Liver (tissue), 9 donors: ENCODE data around the gene LAMB1. TPM values are rescaled to one million over a fixed set of nuclear protein-coding genes. Genes with fewer than 3 reads are reported as not detected.

Source experiments
- DNase-seq: peaks from one replicate; pipeline ENCODE4 v3.0.0-alpha.2; 2017; ENCODE audit warnings: low spot score
- H3K27ac ChIP-seq, 2 donors: one replicate each; pipeline ENCODE4 v1.7.0; 2013; ENCODE audit warnings: inconsistent platforms in 2 of 2, low read length in 2 of 2, control low read depth in 1 of 2, low read depth in 1 of 2, mild to moderate bottlenecking in 1 of 2
- H3K27me3 ChIP-seq, 4 donors: one replicate each; pipeline versions ENCODE4 v1.6.1 to v1.7.0; 2013; ENCODE audit warnings: low read length in 3 of 4, inconsistent platforms in 1 of 4, mild to moderate bottlenecking in 1 of 4, moderate library complexity in 1 of 4; ENCODE audit not compliant: control insufficient read depth in 4 of 4, insufficient read depth in 4 of 4
- H3K36me3 ChIP-seq, 4 donors: one replicate each; pipeline versions ENCODE4 v1.6.1 to v1.7.0; 2013; ENCODE audit warnings: low read length in 3 of 4, mild to moderate bottlenecking in 3 of 4, low read depth in 1 of 4, moderate library complexity in 1 of 4; ENCODE audit not compliant: control insufficient read depth in 4 of 4, insufficient read depth in 3 of 4
- H3K4me1 ChIP-seq, 4 donors: one replicate each; pipeline versions ENCODE4 v1.6.1 to v1.7.0; 2013; ENCODE audit warnings: low read length in 3 of 4, mild to moderate bottlenecking in 3 of 4, moderate library complexity in 1 of 4; ENCODE audit not compliant: control insufficient read depth in 4 of 4, insufficient read depth in 4 of 4
- H3K4me3 ChIP-seq, 3 donors: one replicate each; pipeline versions ENCODE4 v1.6.1 to v1.7.0; 2013; ENCODE audit warnings: low read length in 3 of 3, control low read depth in 1 of 3, low read depth in 1 of 3, mild to moderate bottlenecking in 1 of 3
- H3K9ac ChIP-seq, 2 donors: one replicate each; pipeline ENCODE4 v1.7.0; 2013; ENCODE audit warnings: low read length in 2 of 2, mild to moderate bottlenecking in 2 of 2, moderate library complexity in 2 of 2, control low read depth in 1 of 2, low read depth in 1 of 2
- H3K9me3 ChIP-seq, 4 donors: one replicate each; pipeline versions ENCODE4 v1.6.1 to v1.7.0; 2013; ENCODE audit warnings: low read length in 3 of 4; ENCODE audit not compliant: control insufficient read depth in 4 of 4
- FOXA1 ChIP-seq: IDR thresholded peaks from 2 replicates; pipeline ENCODE4 v1.6.1; 2016; ENCODE audit warnings: antibody characterized with exemption
- FOXA2 ChIP-seq: IDR thresholded peaks from 2 replicates; pipeline ENCODE4 v1.6.1; 2016; ENCODE audit warnings: antibody characterized with exemption
- GABPA ChIP-seq, 2 donors: IDR thresholded peaks in 1 of 2; conservative IDR thresholded peaks in 1 of 2; 2 replicates each; pipeline ENCODE4 v1.6.1; 2016; ENCODE audit warnings: antibody characterized with exemption in 2 of 2, mild to moderate bottlenecking in 1 of 2, moderate library complexity in 1 of 2
- HNF4A ChIP-seq, 2 donors: conservative IDR thresholded peaks; 2 replicates each; pipeline ENCODE4 v1.6.1; 2016; ENCODE audit warnings: antibody characterized with exemption in 2 of 2, mild to moderate bottlenecking in 2 of 2
- HNF4G ChIP-seq: IDR thresholded peaks from 2 replicates; pipeline ENCODE4 v1.6.1; 2016; ENCODE audit warnings: antibody characterized with exemption
- NR2F2 ChIP-seq: IDR thresholded peaks from 2 replicates; pipeline ENCODE4 v1.6.1; 2016; ENCODE audit warnings: antibody characterized with exemption
- RAD21 ChIP-seq, 2 donors: IDR thresholded peaks; 2 replicates each; pipeline ENCODE4 v1.6.1; 2016; ENCODE audit warnings: antibody characterized with exemption in 2 of 2, mild to moderate bottlenecking in 2 of 2
- RXRA ChIP-seq, 2 donors: IDR thresholded peaks; 2 replicates each; pipeline ENCODE4 v1.6.1; 2017 to 2018; ENCODE audit warnings: antibody characterized with exemption in 2 of 2, mild to moderate bottlenecking in 1 of 2
- SP1 ChIP-seq: IDR thresholded peaks from 2 replicates; pipeline ENCODE4 v1.6.1; 2018; ENCODE audit warnings: antibody characterized with exemption, mild to moderate bottlenecking
- TAF1 ChIP-seq: conservative IDR thresholded peaks from 2 replicates; pipeline ENCODE4 v1.6.1; 2016; ENCODE audit warnings: antibody characterized with exemption, mild to moderate bottlenecking
- YY1 ChIP-seq: IDR thresholded peaks from 2 replicates; pipeline ENCODE4 v1.6.1; 2016; ENCODE audit warnings: antibody characterized with exemption, mild to moderate bottlenecking
- WGBS: extraction: QIAGEN DNeasy Blood & Tissue Kit; methylation state at CpG from one replicate; pipeline ENCODE4 v1.1.7; 2013; 5-methylcytosine and 5-hydroxymethylcytosine counted together
- polyA plus RNA-seq, 2 donors: library from polyadenylated mRNA; stranded (reverse) in 1 of 2; unstranded in 1 of 2; fragments of 200-250 nt in 1 of 2; fragments of >200 nt in 1 of 2; fragmentation: Nextera tagmentation in 1 of 2; extraction: Ambion mirVana in 1 of 2; gene quantifications; one replicate each; pipeline versions ENCODE4 v1.2.1 to v1.2.3, GENCODE V29; 2013 to 2015
- total RNA-seq, 2 donors: library from RNA; depleted of rRNA; stranded (reverse); fragments of >200 nt; gene quantifications; one replicate each; pipeline ENCODE4 v1.2.3, GENCODE V29; 2014
- TF ChIP-seq, protein P1 (sequence below): fragments of 150-350 bp; IDR thresholded peaks from 2 replicates; pipeline ENCODE4 v1.5.1; 2017; ENCODE audit warnings: improper control_type of control experiment, low read depth, low read length; ENCODE audit not compliant: missing input control
- TF ChIP-seq, protein P2 (sequence below): IDR thresholded peaks from 2 replicates; pipeline ENCODE4 v1.6.1; 2016; ENCODE audit warnings: antibody characterized with exemption
- TF ChIP-seq, protein P3 (sequence below): IDR thresholded peaks from 2 replicates; pipeline ENCODE4 v1.6.1; 2016; ENCODE audit warnings: antibody characterized with exemption
- TF ChIP-seq, protein P4 (sequence below): IDR thresholded peaks from 2 replicates; pipeline ENCODE4 v1.6.1; 2016; ENCODE audit warnings: antibody characterized with exemption
- TF ChIP-seq, protein P5 (sequence below): IDR thresholded peaks from 2 replicates; pipeline ENCODE4 v1.6.1; 2016; ENCODE audit warnings: antibody characterized with exemption, mild to moderate bottlenecking
- donor health status: healthy.
- donor health status: healthy.
- donor health status: healthy.
- donor health status: healthy.
- donor health status: healthy.

The LAMB1 gene
- total and polyA plus RNA-seq, 4 donors = 12.6 to 63.1 (median 25.8) TPM

DNA sequence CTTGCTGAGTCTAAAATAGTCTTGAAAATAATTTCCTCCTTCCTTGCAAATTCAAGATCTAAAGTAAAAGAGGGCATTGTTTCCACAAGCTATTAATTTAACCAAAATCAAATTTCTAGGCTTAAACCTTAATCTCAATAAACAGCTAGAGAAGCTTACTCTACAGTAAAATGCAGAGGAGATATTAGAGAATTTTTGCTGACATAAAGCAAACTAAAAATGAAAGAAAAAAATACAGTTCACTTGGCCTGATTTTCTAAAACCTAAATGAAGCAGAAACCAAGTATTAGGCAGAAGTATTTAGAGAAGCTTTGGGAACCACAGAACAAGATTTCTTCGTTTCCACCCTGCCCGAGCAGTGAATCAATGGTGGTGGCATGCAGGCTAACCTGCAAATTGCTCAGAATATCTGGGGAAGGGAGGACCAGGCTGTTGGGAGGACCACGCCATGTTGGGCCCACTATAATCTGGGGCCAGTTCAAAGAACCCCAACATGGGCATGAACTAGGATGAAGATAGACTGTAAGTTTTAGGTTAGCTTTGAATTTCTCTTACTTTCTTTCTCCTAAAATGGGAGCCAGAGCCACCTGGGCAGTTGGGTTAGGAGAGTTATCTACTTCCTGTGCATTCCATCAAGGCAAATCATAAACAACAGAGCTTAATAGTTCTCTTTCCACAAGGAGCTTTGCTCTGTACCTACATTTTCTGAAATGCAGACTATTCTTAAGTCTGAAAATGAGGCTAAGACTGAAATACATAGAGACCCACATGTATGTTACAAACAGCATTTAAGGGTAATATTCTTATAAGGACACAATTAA, 4.1 kb downstream of the LAMB1 start:
- Histone ChIP-seq H3K9ac (no peak overlapping the region), H3K27me3 (peaks cover 0 to 2% (median 0%) of the 10 kb centered on the region in 4 donors), H3K27ac (no peak overlapping the region), H3K4me3 (no peak overlapping the region), H3K36me3 (no peaks in the 10 kb centered on the region), H3K9me3 (no peaks in the 10 kb centered on the region), H3K4me1 (peaks cover 3 to 26% (median 23%) of the 10 kb centered on the region in 4 donors)
- DNase-seq = no peak
- TF ChIP-seq GABPA (IDR thresholded peaks at IDR 0.05 in 1 of 2, conservative IDR thresholded peaks at IDR 0.05 in 1 of 2) (no peak), HNF4A (conservative IDR thresholded peaks at IDR 0.05) (no peak)
- WGBS = 87% methylated on average over 3 of the region's 3 CpGs

DNA sequence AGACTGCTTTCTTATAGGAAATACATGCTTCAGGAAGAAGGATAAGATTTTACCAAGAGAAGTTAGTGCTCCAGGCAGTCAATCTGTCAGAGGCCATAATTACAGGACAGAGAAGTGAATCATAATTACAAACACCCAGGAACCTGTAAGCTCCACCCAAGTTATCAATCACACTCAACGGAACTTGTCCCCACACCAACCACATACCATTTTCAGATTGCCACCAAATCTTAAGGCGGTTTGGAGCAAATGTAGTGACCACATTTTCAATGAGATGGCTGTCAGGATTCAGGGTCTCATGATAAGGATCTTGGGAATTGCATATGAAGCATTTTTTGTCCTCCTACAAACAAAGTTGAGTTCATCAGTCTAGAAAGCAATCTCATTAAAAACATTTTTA, 4.8 kb downstream of the LAMB1 start:
- no peak overlapping the region for H3K9ac ChIP-seq
- no peak for TF ChIP-seq RAD21 (IDR thresholded peaks at IDR 0.05)
- no peak for TF ChIP-seq FOXA2
- TF ChIP-seq, protein P1, sequence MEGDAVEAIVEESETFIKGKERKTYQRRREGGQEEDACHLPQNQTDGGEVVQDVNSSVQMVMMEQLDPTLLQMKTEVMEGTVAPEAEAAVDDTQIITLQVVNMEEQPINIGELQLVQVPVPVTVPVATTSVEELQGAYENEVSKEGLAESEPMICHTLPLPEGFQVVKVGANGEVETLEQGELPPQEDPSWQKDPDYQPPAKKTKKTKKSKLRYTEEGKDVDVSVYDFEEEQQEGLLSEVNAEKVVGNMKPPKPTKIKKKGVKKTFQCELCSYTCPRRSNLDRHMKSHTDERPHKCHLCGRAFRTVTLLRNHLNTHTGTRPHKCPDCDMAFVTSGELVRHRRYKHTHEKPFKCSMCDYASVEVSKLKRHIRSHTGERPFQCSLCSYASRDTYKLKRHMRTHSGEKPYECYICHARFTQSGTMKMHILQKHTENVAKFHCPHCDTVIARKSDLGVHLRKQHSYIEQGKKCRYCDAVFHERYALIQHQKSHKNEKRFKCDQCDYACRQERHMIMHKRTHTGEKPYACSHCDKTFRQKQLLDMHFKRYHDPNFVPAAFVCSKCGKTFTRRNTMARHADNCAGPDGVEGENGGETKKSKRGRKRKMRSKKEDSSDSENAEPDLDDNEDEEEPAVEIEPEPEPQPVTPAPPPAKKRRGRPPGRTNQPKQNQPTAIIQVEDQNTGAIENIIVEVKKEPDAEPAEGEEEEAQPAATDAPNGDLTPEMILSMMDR = no peak
- TF ChIP-seq TAF1 = no peak
- no peak for TF ChIP-seq SP1
- TF ChIP-seq, protein P2, sequence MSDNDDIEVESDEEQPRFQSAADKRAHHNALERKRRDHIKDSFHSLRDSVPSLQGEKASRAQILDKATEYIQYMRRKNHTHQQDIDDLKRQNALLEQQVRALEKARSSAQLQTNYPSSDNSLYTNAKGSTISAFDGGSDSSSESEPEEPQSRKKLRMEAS = no peak
- no peak for TF ChIP-seq HNF4G
- no peak for TF ChIP-seq YY1
- TF ChIP-seq, protein P3, sequence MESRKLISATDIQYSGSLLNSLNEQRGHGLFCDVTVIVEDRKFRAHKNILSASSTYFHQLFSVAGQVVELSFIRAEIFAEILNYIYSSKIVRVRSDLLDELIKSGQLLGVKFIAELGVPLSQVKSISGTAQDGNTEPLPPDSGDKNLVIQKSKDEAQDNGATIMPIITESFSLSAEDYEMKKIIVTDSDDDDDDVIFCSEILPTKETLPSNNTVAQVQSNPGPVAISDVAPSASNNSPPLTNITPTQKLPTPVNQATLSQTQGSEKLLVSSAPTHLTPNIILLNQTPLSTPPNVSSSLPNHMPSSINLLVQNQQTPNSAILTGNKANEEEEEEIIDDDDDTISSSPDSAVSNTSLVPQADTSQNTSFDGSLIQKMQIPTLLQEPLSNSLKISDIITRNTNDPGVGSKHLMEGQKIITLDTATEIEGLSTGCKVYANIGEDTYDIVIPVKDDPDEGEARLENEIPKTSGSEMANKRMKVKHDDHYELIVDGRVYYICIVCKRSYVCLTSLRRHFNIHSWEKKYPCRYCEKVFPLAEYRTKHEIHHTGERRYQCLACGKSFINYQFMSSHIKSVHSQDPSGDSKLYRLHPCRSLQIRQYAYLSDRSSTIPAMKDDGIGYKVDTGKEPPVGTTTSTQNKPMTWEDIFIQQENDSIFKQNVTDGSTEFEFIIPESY = no peak
- no peak for TF ChIP-seq NR2F2
- TF ChIP-seq, protein P4, sequence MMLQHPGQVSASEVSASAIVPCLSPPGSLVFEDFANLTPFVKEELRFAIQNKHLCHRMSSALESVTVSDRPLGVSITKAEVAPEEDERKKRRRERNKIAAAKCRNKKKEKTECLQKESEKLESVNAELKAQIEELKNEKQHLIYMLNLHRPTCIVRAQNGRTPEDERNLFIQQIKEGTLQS = no peak
- no peak for TF ChIP-seq RXRA (IDR thresholded peaks at IDR 0.05)
- no peak for TF ChIP-seq FOXA1
- no peak for TF ChIP-seq HNF4A (conservative IDR thresholded peaks at IDR 0.05)
- no peak for TF ChIP-seq GABPA (IDR thresholded peaks at IDR 0.05 in 1 of 2, conservative IDR thresholded peaks at IDR 0.05 in 1 of 2)
- TF ChIP-seq, protein P5, sequence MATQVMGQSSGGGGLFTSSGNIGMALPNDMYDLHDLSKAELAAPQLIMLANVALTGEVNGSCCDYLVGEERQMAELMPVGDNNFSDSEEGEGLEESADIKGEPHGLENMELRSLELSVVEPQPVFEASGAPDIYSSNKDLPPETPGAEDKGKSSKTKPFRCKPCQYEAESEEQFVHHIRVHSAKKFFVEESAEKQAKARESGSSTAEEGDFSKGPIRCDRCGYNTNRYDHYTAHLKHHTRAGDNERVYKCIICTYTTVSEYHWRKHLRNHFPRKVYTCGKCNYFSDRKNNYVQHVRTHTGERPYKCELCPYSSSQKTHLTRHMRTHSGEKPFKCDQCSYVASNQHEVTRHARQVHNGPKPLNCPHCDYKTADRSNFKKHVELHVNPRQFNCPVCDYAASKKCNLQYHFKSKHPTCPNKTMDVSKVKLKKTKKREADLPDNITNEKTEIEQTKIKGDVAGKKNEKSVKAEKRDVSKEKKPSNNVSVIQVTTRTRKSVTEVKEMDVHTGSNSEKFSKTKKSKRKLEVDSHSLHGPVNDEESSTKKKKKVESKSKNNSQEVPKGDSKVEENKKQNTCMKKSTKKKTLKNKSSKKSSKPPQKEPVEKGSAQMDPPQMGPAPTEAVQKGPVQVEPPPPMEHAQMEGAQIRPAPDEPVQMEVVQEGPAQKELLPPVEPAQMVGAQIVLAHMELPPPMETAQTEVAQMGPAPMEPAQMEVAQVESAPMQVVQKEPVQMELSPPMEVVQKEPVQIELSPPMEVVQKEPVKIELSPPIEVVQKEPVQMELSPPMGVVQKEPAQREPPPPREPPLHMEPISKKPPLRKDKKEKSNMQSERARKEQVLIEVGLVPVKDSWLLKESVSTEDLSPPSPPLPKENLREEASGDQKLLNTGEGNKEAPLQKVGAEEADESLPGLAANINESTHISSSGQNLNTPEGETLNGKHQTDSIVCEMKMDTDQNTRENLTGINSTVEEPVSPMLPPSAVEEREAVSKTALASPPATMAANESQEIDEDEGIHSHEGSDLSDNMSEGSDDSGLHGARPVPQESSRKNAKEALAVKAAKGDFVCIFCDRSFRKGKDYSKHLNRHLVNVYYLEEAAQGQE = no peak
- no peaks in the 10 kb centered on the region for H3K9me3 ChIP-seq
- DNase-seq = no peak
- H3K4me1 ChIP-seq = peaks cover 3 to 20% (median 17%) of the 10 kb centered on the region in 4 donors
- 67% methylated on average over 2 of the region's 2 CpGs for WGBS
- no peaks in the 10 kb centered on the region for H3K36me3 ChIP-seq
- no peak overlapping the region for H3K4me3 ChIP-seq
- H3K27ac ChIP-seq = no peak overlapping the region
- H3K27me3 ChIP-seq = peaks cover 0 to 2% (median 0%) of the 10 kb centered on the region in 4 donors
